NCI-H748 (cell line): ENCODE measurements around the gene FGF7.
"Not testable (repeated sequence)": the region's sequence is repeated elsewhere in the genome, so short reads cannot be mapped to it uniquely, and the experiment has no call there.

ENCODE experiments used
- DNase-seq: peaks from one replicate; lab custom pipeline; 2025; ENCODE audit not compliant: unreplicated experiment; lab: John Stamatoyannopoulos, UW

FGF7 gene

GRCh38 chr15:49423021-49423420, at the start of gene FGF7:
Gene FGF7, plus strand, starts transcription at chr15:49423242. Its CDS starts 1,056 bp downstream, at chr15:49424298.
- DNase-seq = no peak

- no peak for DNase-seq
These were observed 43.0 kb upstream of the FGF7 start for GRCh38 chr15:49379996-49380395.

- DNase-seq = no peak
These were observed 42.1 kb upstream of the FGF7 start for GRCh38 chr15:49380912-49381311.

GRCh38 chr15:49382394-49382793, 40.6 kb upstream of the FGF7 start:
- no peak for DNase-seq

GRCh38 chr15:49383266-49383665, 39.8 kb upstream of the FGF7 start:
- DNase-seq = no peak

GRCh38 chr15:49387471-49387870, 35.6 kb upstream of the FGF7 start:
- DNase-seq = no peak

GRCh38 chr15:49402515-49403296, 20.3 kb upstream of the FGF7 start:
- DNase-seq = not testable (repeated sequence)

- DNase-seq = no peak
These were observed 16.5 kb upstream of the FGF7 start for GRCh38 chr15:49406352-49407118.

GRCh38 chr15:49410641-49411040, 12.4 kb upstream of the FGF7 start:
- no peak for DNase-seq

GRCh38 chr15:49412797-49413196, 10.2 kb upstream of the FGF7 start:
- no peak for DNase-seq

GRCh38 chr15:49415149-49415548, 7.9 kb upstream of the FGF7 start:
- DNase-seq = no peak

- DNase-seq = no peak
These were observed 7.4 kb upstream of the FGF7 start for GRCh38 chr15:49415638-49416037.

GRCh38 chr15:49418811-49419210, 4.2 kb upstream of the FGF7 start:
- DNase-seq = no peak

GRCh38 chr15:49421991-49422390, 1.1 kb upstream of the FGF7 start:
- DNase-seq = peak; percentile 46

GRCh38 chr15:49423901-49424550, 984 bp downstream of the FGF7 start:
- no peak for DNase-seq

- DNase-seq = no peak
These were observed 1.9 kb downstream of the FGF7 start for GRCh38 chr15:49424954-49425353.

GRCh38 chr15:49427372-49427771, 4.3 kb downstream of the FGF7 start:
- DNase-seq = no peak

GRCh38 chr15:49428409-49429095, 5.5 kb downstream of the FGF7 start:
- no peak for DNase-seq

- no peak for DNase-seq
These were observed 7.0 kb downstream of the FGF7 start for GRCh38 chr15:49430046-49430445.

- no peak for DNase-seq
These were observed 12.1 kb downstream of the FGF7 start for GRCh38 chr15:49435174-49435573.

GRCh38 chr15:49436751-49437150, 13.7 kb downstream of the FGF7 start:
- no peak for DNase-seq
